A549 (cell line): ENCODE results near the gene ZNF536. TPM values are rescaled to one million over a fixed set of nuclear protein-coding genes. Genes with fewer than 3 reads are reported as not detected.

Experiments used
- ATAC-seq, 2 experiments: fragments of 200-7000 bp in 1 of 2; fragments of >200 bp in 1 of 2; cut with Nextera tagmentation in 1 of 2; cut with Tn5 transposase in 1 of 2; 3 replicates each; pipeline versions ENCODE4 v1.8.0 to v1.9.1; 2018 to 2020; ENCODE audit warnings: mild to moderate bottlenecking in 1 of 2, moderate library complexity in 1 of 2
- CTCF ChIA-PET: fragments of 300-600 bp; sonication (Branson Sonifier 250); formaldehyde crosslinking; extraction: SDS; loops from one replicate; lab custom pipeline; 2021; ENCODE audit warnings: antibody characterized with exemption, inconsistent platforms; lab: Yijun Ruan, JAX
- POLR2A ChIA-PET: fragments of 350-600 bp; formaldehyde crosslinking; extraction: SDS; loops from one replicate; lab custom pipeline; 2021; ENCODE audit warnings: antibody characterized with exemption, inconsistent platforms; lab: Yijun Ruan, JAX
- DNase-seq, 2 experiments: peaks; one replicate each; pipeline versions ENCODE4 v3.0.0 to v3.0.0-alpha.2; 2011 to 2016; ENCODE audit warnings: low read depth in 1 of 2, low spot score in 1 of 2
- FAIRE-seq: peaks from 2 replicates; lab custom pipeline; 2011; peaks lifted over from hg19 to GRCh38; lab: Jason Lieb, UNC
- H3K27ac ChIP-seq, 2 experiments: fragments of >200 bp; sonication (Bioruptor Twin); formaldehyde crosslinking; 3 replicates each; pipeline ENCODE4 v1.5.1; 2016 to 2017
- H3K4me1 ChIP-seq: fragments of >200 bp; sonication (Bioruptor Twin); formaldehyde crosslinking; 3 replicates; pipeline ENCODE4 v1.6.1; 2016
- H3K4me2 ChIP-seq: fragments of >200 bp; sonication (Bioruptor Twin); formaldehyde crosslinking; 3 replicates; pipeline ENCODE4 v1.6.1; 2016
- H3K4me3 ChIP-seq: fragments of >200 bp; sonication (Bioruptor Twin); formaldehyde crosslinking; 3 replicates; pipeline ENCODE4 v1.5.1; 2016
- H3K9me3 ChIP-seq: fragments of >200 bp; sonication (Bioruptor Twin); formaldehyde crosslinking; 3 replicates; pipeline ENCODE4 v1.6.1; 2016
- CBX8 ChIP-seq: fragments of 200-600 bp; sonication (generic); IDR thresholded peaks from 2 replicates; pipeline ENCODE4 v1.6.1; 2016
- CEBPB ChIP-seq, 2 experiments: fragments of >200 bp in 1 of 2; sonication (Bioruptor Twin) in 1 of 2; formaldehyde crosslinking in 1 of 2; IDR thresholded peaks; 2 replicates each; pipeline ENCODE4 v1.6.1; 2012 to 2016
- CHD2 ChIP-seq: fragments of 150-350 bp; IDR thresholded peaks from 2 replicates; pipeline ENCODE4 v1.6.1; 2014; ENCODE audit warnings: low read length; ENCODE audit not compliant: partially characterized antibody
- EHMT2 ChIP-seq: fragments of 200-600 bp; sonication (generic); IDR thresholded peaks from 2 replicates; pipeline ENCODE4 v1.6.1; 2016; ENCODE audit warnings: antibody characterized with exemption, low read depth, mild to moderate bottlenecking, moderate library complexity
- ESRRA ChIP-seq: fragments of 150-350 bp; IDR thresholded peaks from 2 replicates; pipeline ENCODE4 v1.6.1; 2014; ENCODE audit warnings: mild to moderate bottlenecking, low read length, borderline replicate concordance
- FOXS1 ChIP-seq: fragments of 250-450 bp; sonication (Bioruptor Pico); IDR thresholded peaks from 2 replicates; pipeline ENCODE4 v1.5.0; 2020; ENCODE audit warnings: mild to moderate bottlenecking, moderate library complexity
- JUNB ChIP-seq: fragments of >200 bp; sonication (Bioruptor Twin); formaldehyde crosslinking; IDR thresholded peaks from 2 replicates; pipeline ENCODE4 v1.6.1; 2016
- NR3C1 ChIP-seq: fragments of >200 bp; sonication (Bioruptor Twin); formaldehyde crosslinking; IDR thresholded peaks from 3 replicates; pipeline ENCODE4 v1.6.1; 2017
- PHF8 ChIP-seq: fragments of 200-600 bp; sonication (generic); IDR thresholded peaks from 2 replicates; pipeline ENCODE4 v1.6.1; 2016; ENCODE audit warnings: low read depth, mild to moderate bottlenecking, antibody characterized with exemption, moderate library complexity, borderline replicate concordance
- RAD21 ChIP-seq, 2 experiments: fragments of >200 bp in 1 of 2; sonication (Bioruptor Twin) in 1 of 2; formaldehyde crosslinking in 1 of 2; IDR thresholded peaks in 1 of 2; conservative IDR thresholded peaks in 1 of 2; 2 replicates in 1 of 2; 3 replicates in 1 of 2; pipeline ENCODE4 v1.6.1; 2012 to 2018; ENCODE audit warnings: inconsistent platforms in 1 of 2
- SMC3 ChIP-seq: fragments of >200 bp; sonication (Bioruptor Twin); formaldehyde crosslinking; IDR thresholded peaks from 3 replicates; pipeline ENCODE4 v1.6.1; 2018; ENCODE audit warnings: inconsistent platforms
- SREBF2 ChIP-seq: fragments of 450-650 bp; IDR thresholded peaks from 2 replicates; pipeline ENCODE4 v1.6.1; 2014; ENCODE audit warnings: mild to moderate bottlenecking, moderate library complexity
- TFCP2L1 ChIP-seq: fragments of 250-450 bp; sonication (Bioruptor Pico); IDR thresholded peaks from 2 replicates; pipeline ENCODE4 v1.5.0; 2021; ENCODE audit warnings: mild to moderate bottlenecking
- ZSCAN20 ChIP-seq: fragments of 250-450 bp; sonication (Bioruptor Pico); IDR thresholded peaks from 2 replicates; pipeline ENCODE4 v1.8.0; 2022; ENCODE audit warnings: mild to moderate bottlenecking, moderate library complexity
- WGBS: methylation state at CpG from one replicate; pipeline ENCODE4 v1.1.6; 2017; ENCODE audit errors: missing lambda C conversion rate; 5-methylcytosine and 5-hydroxymethylcytosine counted together
- polyA plus RNA-seq, 4 experiments: library from polyadenylated mRNA; depleted of rRNA in 3 of 4; stranded (reverse); fragments of >200 nt; fragmentation: RNase III in 1 of 4; extraction: RNeasy Plus Mini Kit Qiagen cat#74134 plus additional on column Dnase treatment in 1 of 4; gene quantifications; 2 replicates in 3 of 4; 3 replicates in 1 of 4; pipeline ENCODE4 v1.2.3, GENCODE V29; 2011 to 2017
- TF ChIP-seq, protein P1 (sequence below): fragments of >200 bp; sonication (Bioruptor Twin); formaldehyde crosslinking; IDR thresholded peaks from 3 replicates; pipeline ENCODE4 v1.5.1; 2016
- TF ChIP-seq, protein P2 (sequence below): IDR thresholded peaks from 2 replicates; pipeline ENCODE4 v1.6.1; 2012
- TF ChIP-seq, protein P3 (sequence below): fragments of 450-650 bp; IDR thresholded peaks from 2 replicates; pipeline ENCODE4 v1.6.1; 2014; ENCODE audit warnings: antibody characterized with exemption

ZNF536 gene
- polyA plus RNA-seq, 2 of the 4 experiments (the other 2 are of a cell fraction) = not detected

DNA sequence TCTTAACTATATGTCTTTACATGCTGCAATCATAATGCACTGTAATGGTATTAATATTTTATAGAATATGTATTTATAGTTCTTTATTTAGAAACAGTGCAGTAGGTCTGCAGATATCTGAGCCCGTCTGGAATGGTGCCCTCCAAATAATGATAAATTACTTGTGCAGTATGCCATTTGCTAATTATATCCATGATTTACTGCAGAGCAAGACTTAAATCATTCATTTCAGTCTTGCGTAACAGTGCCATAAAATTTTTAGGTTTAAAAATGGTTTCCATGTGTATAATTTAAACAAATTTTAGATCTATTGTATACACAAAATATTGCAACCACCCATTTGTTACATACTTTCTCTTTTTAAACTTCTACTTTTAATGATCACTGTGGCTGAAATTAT, 175.1 kb downstream of the ZNF536 start:
- Histone ChIP-seq H3K4me1 (no peaks in the 10 kb centered on the region), H3K4me2 (no peak overlapping the region), H3K27ac (no peak overlapping the region), H3K4me3 (no peak overlapping the region), H3K9me3 (no peaks in the 10 kb centered on the region)
- no peak for TF ChIP-seq FOXS1 (CRISPR knock-in tag)
- no peak for TF ChIP-seq EHMT2
- TF ChIP-seq, protein P1, sequence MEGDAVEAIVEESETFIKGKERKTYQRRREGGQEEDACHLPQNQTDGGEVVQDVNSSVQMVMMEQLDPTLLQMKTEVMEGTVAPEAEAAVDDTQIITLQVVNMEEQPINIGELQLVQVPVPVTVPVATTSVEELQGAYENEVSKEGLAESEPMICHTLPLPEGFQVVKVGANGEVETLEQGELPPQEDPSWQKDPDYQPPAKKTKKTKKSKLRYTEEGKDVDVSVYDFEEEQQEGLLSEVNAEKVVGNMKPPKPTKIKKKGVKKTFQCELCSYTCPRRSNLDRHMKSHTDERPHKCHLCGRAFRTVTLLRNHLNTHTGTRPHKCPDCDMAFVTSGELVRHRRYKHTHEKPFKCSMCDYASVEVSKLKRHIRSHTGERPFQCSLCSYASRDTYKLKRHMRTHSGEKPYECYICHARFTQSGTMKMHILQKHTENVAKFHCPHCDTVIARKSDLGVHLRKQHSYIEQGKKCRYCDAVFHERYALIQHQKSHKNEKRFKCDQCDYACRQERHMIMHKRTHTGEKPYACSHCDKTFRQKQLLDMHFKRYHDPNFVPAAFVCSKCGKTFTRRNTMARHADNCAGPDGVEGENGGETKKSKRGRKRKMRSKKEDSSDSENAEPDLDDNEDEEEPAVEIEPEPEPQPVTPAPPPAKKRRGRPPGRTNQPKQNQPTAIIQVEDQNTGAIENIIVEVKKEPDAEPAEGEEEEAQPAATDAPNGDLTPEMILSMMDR = no peak
- no peak for TF ChIP-seq SREBF2
- TF ChIP-seq NR3C1 = no peak
- TF ChIP-seq CBX8 = no peak
- peak; percentile 21 to 30; a peak in 2 of 4 replicates for TF ChIP-seq CEBPB (IDR thresholded peaks at IDR 0.05)
- TF ChIP-seq, protein P2, sequence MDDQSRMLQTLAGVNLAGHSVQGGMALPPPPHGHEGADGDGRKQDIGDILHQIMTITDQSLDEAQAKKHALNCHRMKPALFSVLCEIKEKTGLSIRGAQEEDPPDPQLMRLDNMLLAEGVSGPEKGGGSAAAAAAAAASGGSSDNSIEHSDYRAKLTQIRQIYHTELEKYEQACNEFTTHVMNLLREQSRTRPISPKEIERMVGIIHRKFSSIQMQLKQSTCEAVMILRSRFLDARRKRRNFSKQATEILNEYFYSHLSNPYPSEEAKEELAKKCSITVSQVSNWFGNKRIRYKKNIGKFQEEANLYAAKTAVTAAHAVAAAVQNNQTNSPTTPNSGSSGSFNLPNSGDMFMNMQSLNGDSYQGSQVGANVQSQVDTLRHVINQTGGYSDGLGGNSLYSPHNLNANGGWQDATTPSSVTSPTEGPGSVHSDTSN = no peak
- ChIA-PET CTCF (interaction anchor here (1.3 kb wide), 1 partner anchor 22 kb away, joined by 3 read pairs; no protein-coding TSS in a partner anchor), POLR2A (no interaction called here)
- 50% methylated on average over 2 of the region's 2 CpGs for WGBS
- FAIRE-seq (no peak), DNase-seq (no peak), ATAC-seq (no peak)

DNA sequence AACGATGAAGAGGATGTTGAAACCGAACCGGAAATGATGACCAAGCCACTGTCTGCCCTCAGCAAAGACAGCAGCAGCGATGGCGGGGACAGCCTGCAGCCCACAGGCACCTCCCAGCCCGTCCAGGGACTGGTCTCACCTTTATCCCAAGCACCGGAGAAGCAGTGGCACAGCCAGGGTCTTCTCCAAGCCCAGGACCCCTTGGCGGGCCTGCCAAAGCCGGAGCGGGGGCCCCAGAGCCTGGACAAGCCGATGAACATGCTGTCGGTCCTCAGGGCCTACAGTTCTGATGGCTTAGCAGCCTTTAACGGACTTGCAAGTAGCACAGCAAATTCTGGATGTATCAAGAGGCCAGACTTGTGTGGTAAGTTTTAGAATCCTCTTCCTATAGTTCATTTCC, 177.0 kb downstream of the ZNF536 start:
- no peak for TF ChIP-seq PHF8
- no peak for TF ChIP-seq ZSCAN20 (CRISPR knock-in tag)

DNA sequence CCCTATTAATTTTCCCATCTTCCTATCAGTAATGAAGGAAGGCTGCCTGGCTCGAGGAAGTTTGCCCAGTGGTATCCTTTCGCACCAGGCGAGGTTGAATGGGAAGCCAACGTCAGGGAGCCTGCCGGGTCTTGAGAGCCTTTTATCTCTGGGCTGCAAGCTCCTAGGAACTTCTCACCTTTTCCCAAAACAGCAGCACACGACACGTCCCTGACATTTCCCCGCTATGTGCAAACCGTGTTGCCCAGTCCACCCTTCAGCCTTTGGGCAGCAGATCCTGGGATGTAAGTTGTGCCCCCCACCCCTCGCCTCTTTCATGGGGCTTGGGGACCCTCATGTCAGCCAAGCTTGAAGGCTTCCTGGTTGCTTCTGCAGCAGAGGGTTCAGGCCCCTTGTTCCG, 179.1 kb downstream of the ZNF536 start:
- FAIRE-seq = no peak
- POLR2A ChIA-PET = no interaction called here
- ATAC-seq = no peak
- Histone ChIP-seq H3K4me2 (no peak overlapping the region), H3K9me3 (no peaks in the 10 kb centered on the region), H3K4me1 (no peaks in the 10 kb centered on the region), H3K4me3 (no peak overlapping the region), H3K27ac (no peak overlapping the region)
- no peak for TF ChIP-seq SMC3
- TF ChIP-seq JUNB = no peak
- no peak for TF ChIP-seq RAD21 (conservative IDR thresholded peaks at IDR 0.05 in 1 of 2, IDR thresholded peaks at IDR 0.05 in 1 of 2)
- TF ChIP-seq CHD2 = no peak
- TF ChIP-seq ESRRA = no peak
- TF ChIP-seq, protein P3, sequence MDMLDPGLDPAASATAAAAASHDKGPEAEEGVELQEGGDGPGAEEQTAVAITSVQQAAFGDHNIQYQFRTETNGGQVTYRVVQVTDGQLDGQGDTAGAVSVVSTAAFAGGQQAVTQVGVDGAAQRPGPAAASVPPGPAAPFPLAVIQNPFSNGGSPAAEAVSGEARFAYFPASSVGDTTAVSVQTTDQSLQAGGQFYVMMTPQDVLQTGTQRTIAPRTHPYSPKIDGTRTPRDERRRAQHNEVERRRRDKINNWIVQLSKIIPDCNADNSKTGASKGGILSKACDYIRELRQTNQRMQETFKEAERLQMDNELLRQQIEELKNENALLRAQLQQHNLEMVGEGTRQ = no peak
- no peak for TF ChIP-seq NR3C1
- no peak for TF ChIP-seq FOXS1 (CRISPR knock-in tag)
- DNase-seq = no peak
- CTCF ChIA-PET = interaction anchor here (1.1 to 1.6 kb wide), 3 partner anchors 8 to 27 kb away, joined by 3 to 4 read pairs (median 4); no protein-coding TSS in a partner anchor
- WGBS = 7% methylated on average over 11 of the region's 11 CpGs

More for the DNA sequence above, 177.0 kb downstream of the ZNF536 start:
- DNase-seq (no peak), ATAC-seq (no peak), FAIRE-seq (no peak)
- Histone ChIP-seq H3K9me3 (no peaks in the 10 kb centered on the region), H3K4me3 (no peak overlapping the region), H3K4me2 (no peak overlapping the region), H3K27ac (no peak overlapping the region), H3K4me1 (no peaks in the 10 kb centered on the region)
- WGBS = 13% methylated on average over 13 of the region's 13 CpGs
- ChIA-PET CTCF (no interaction called here), POLR2A (no interaction called here)

DNA sequence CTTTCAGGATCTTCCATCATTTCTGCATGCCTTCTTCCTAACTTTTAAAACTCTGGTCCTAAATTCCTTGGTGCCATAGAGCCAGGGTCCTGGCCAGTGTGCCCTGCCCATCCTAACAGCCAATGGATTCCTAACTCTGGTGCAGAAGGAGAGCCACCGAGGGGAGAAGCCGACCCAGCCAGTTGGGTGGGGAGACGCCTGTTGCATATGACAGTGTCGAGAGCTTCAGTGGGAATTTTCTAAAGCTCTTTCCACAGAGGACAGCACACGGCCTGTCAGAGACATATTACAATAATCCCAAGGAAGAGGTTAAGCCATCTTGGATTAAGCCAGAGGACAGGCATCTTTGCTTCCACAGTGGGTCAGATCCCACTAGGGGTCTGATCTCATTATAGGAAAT, 180.4 kb downstream of the ZNF536 start:
- WGBS = 2% methylated on average over 5 of the region's 5 CpGs
- no peak for FAIRE-seq
- ATAC-seq = no peak

More for the DNA sequence above, 180.4 kb downstream of the ZNF536 start:
- Histone ChIP-seq H3K9me3 (no peaks in the 10 kb centered on the region), H3K27ac (no peak overlapping the region), H3K4me3 (no peak overlapping the region), H3K4me2 (no peak overlapping the region), H3K4me1 (no peaks in the 10 kb centered on the region)
- POLR2A ChIA-PET = no interaction called here
- CTCF ChIA-PET = interaction anchor here (0.6 to 1.4 kb wide), 3 partner anchors 9 to 21 kb away, joined by 3 to 4 read pairs (median 4); no protein-coding TSS in a partner anchor
- no peak for DNase-seq
- TF ChIP-seq CBX8 (no peak), ESRRA (no peak), TFCP2L1 (CRISPR knock-in tag) (no peak)
